ENCODE results near the gene YIF1A. TPM values are rescaled to one million over a fixed set of nuclear protein-coding genes. Genes with fewer than 3 reads are reported as not detected.

The YIF1A gene
- polyA plus RNA-seq, 1 donor (not counting 4 experiments of a cell fraction or from before 2014, with no cell fraction given): 80.3 TPM

DNA sequence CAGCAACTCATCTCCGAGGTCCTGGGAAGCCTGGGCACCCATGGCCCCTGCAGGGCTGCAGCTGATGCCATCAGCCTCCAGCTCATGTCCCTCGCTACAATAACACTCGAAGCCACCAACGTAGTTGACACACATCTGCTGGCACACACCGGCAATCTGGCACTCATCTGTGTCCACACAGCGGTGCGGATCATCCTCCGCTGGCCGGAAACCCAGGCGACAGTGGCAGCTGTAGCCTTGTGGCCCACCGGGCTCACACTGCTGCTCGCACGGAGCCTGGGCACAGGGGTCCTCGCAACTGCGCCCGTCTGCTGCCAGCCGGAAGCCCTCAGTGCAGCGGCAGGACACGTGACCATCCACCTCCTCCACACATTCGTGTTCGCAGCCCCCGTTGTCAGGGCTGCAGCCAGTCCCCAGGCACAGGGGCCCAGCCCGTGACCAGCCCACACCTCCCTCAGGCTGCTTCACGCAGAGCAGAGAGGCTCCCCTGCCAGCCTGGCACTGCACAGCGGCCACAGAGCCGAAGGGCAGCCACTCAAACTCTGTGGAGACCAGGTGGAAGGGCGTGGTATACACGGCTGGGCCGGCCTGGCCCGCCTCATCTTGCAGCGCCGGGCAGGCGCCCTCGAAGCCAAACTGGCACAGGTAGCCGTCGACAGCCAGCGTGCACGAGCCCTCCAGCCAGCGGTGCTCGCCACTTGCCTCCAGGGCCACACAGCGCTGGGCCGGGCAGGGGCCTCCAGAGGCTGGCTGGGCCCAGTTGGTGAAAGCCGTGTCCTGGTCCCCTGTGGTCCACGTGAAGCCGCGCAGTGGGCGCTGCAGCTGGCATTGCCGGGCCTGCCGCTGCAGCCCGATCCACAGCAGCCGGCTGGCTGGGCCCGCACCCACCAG lies 27.2 kb upstream of the YIF1A start:
- Histone ChIP-seq H3K9ac (ENCODE audit: control insufficient read depth, extremely low read depth, insufficient read depth, low read length) (no peak overlapping the region), H3K27ac (ENCODE audit: control insufficient read depth, insufficient read depth, low read length) (no peak overlapping the region), H3K36me3 (ENCODE audit: control insufficient read depth in 2 of 2, extremely low read depth in 1 of 2, insufficient read depth in 2 of 2, low read length in 2 of 2) (no peaks in the 10 kb centered on the region), H3K4me1 (ENCODE audit: control insufficient read depth, extremely low read depth, insufficient read depth, low read length) (peaks cover 16% of the 10 kb centered on the region), H4K20me1 (ENCODE audit: control insufficient read depth, extremely low read depth, insufficient read depth, low read length) (no peaks in the 10 kb centered on the region), H3K9me1 (ENCODE audit: control insufficient read depth, extremely low read depth, insufficient read depth, low read length) (no peaks in the 10 kb centered on the region), H2AFZ (ENCODE audit: control insufficient read depth, low read length) (peak overlapping the region; percentile 26), H3K4me3 (ENCODE audit: control insufficient read depth in 2 of 3, extremely low read depth in 1 of 3, insufficient read depth in 2 of 3, low read depth in 1 of 3, low read length in 3 of 3) (no peak overlapping the region), H3K27me3 (ENCODE audit: control insufficient read depth, extremely low read depth, insufficient read depth, low read length) (peaks cover 11% of the 10 kb centered on the region), H3K79me2 (ENCODE audit: control insufficient read depth, insufficient read depth, low read length) (no peaks in the 10 kb centered on the region), H3K9me3 (ENCODE audit: control insufficient read depth, low read depth, low read length) (no peaks in the 10 kb centered on the region), H3K4me2 (ENCODE audit: control insufficient read depth, extremely low read depth, insufficient read depth, low read depth, low read length) (peak overlapping the region; percentile 16)
- FAIRE-seq (no peak), DNase-seq (ENCODE audit: low read depth, low spot score) (no peak)
- dilution Hi-C loops (cut with MboI; ENCODE audit: extremely low pct_ligation_motif_present, low sequenced_read_pairs): no loop called here
- no peak for TF ChIP-seq EZH2 (IDR thresholded peaks at IDR 0.05; ENCODE audit: low read length)
- TF ChIP-seq, protein P1, sequence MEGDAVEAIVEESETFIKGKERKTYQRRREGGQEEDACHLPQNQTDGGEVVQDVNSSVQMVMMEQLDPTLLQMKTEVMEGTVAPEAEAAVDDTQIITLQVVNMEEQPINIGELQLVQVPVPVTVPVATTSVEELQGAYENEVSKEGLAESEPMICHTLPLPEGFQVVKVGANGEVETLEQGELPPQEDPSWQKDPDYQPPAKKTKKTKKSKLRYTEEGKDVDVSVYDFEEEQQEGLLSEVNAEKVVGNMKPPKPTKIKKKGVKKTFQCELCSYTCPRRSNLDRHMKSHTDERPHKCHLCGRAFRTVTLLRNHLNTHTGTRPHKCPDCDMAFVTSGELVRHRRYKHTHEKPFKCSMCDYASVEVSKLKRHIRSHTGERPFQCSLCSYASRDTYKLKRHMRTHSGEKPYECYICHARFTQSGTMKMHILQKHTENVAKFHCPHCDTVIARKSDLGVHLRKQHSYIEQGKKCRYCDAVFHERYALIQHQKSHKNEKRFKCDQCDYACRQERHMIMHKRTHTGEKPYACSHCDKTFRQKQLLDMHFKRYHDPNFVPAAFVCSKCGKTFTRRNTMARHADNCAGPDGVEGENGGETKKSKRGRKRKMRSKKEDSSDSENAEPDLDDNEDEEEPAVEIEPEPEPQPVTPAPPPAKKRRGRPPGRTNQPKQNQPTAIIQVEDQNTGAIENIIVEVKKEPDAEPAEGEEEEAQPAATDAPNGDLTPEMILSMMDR (optimal IDR thresholded peaks at IDR 0.05 in 1 of 3, IDR thresholded peaks at IDR 0.05 in 1 of 3, conservative IDR thresholded peaks at IDR 0.05 in 1 of 3; ENCODE audit: extremely low read depth in 1 of 3, insufficient read depth in 2 of 3, low read length in 3 of 3): no peak

DNA sequence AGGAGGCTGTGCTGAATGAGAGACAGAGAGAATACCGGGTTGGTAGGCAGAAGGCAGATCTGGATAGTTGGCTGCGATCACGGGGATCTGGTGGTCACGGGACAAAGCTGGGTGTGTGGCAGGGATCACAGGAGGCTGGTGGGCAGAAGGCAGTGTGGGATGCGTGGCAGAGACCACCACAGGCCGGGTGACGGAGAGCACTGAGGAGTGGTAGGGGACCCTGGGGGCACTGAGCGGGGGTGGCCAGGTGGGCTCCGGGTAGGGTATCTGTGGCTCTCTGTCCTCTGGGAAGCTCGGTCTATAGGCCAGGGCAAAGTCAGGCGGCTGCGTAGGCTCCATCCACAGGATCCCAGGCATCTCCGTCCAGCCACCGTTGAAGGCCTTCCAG lies 26.5 kb upstream of the YIF1A start:
- no peak overlapping the region for H3K4me2 ChIP-seq (ENCODE audit: control insufficient read depth, extremely low read depth, insufficient read depth, low read depth, low read length)
- no peak overlapping the region for H3K27ac ChIP-seq (ENCODE audit: control insufficient read depth, insufficient read depth, low read length)
- H3K9ac ChIP-seq (ENCODE audit: control insufficient read depth, extremely low read depth, insufficient read depth, low read length): no peak overlapping the region
- H3K36me3 ChIP-seq (ENCODE audit: control insufficient read depth in 2 of 2, extremely low read depth in 1 of 2, insufficient read depth in 2 of 2, low read length in 2 of 2): no peaks in the 10 kb centered on the region
- H3K4me1 ChIP-seq (ENCODE audit: control insufficient read depth, extremely low read depth, insufficient read depth, low read length): peaks cover 16% of the 10 kb centered on the region
- no peak for DNase-seq (ENCODE audit: low read depth, low spot score)
- no peaks in the 10 kb centered on the region for H4K20me1 ChIP-seq (ENCODE audit: control insufficient read depth, extremely low read depth, insufficient read depth, low read length)
- H3K79me2 ChIP-seq (ENCODE audit: control insufficient read depth, insufficient read depth, low read length): no peaks in the 10 kb centered on the region
- H2AFZ ChIP-seq (ENCODE audit: control insufficient read depth, low read length): no peak overlapping the region
- TF ChIP-seq, protein P1 (optimal IDR thresholded peaks at IDR 0.05 in 1 of 3, IDR thresholded peaks at IDR 0.05 in 1 of 3, conservative IDR thresholded peaks at IDR 0.05 in 1 of 3; ENCODE audit: extremely low read depth in 1 of 3, insufficient read depth in 2 of 3, low read length in 3 of 3): no peak
- no peak for TF ChIP-seq EZH2 (IDR thresholded peaks at IDR 0.05; ENCODE audit: low read length)
- peaks cover 11% of the 10 kb centered on the region for H3K27me3 ChIP-seq (ENCODE audit: control insufficient read depth, extremely low read depth, insufficient read depth, low read length)
- no peaks in the 10 kb centered on the region for H3K9me3 ChIP-seq (ENCODE audit: control insufficient read depth, low read depth, low read length)
- no peaks in the 10 kb centered on the region for H3K9me1 ChIP-seq (ENCODE audit: control insufficient read depth, extremely low read depth, insufficient read depth, low read length)
- dilution Hi-C loops (cut with MboI; ENCODE audit: extremely low pct_ligation_motif_present, low sequenced_read_pairs): no loop called here
- no peak for FAIRE-seq
- H3K4me3 ChIP-seq (ENCODE audit: control insufficient read depth in 2 of 3, extremely low read depth in 1 of 3, insufficient read depth in 2 of 3, low read depth in 1 of 3, low read length in 3 of 3): no peak overlapping the region
